Adipocyte (in vitro differentiated cells): ENCODE data around the gene CCDC51.

Experiments used
- DNase-seq: peaks from one replicate; pipeline ENCODE4 v3.0.0-alpha.2; 2015; ENCODE audit warnings: low read depth
- H3K27me3 ChIP-seq: replicated peaks from 2 replicates; pipeline ENCODE4 v1.7.0; 2013; ENCODE audit warnings: mild to moderate bottlenecking, low read length, moderate library complexity; ENCODE audit not compliant: control insufficient read depth, insufficient read depth
- H3K36me3 ChIP-seq: 2 replicates; pipeline ENCODE4 v1.7.0; 2013; ENCODE audit warnings: low read length, mild to moderate bottlenecking, moderate library complexity; ENCODE audit not compliant: control insufficient read depth, insufficient read depth, severe bottlenecking
- H3K4me1 ChIP-seq: 2 replicates; pipeline ENCODE4 v1.7.0; 2013; ENCODE audit warnings: mild to moderate bottlenecking, low read length, moderate library complexity; ENCODE audit not compliant: control insufficient read depth, insufficient read depth
- H3K4me3 ChIP-seq: 2 replicates; pipeline ENCODE4 v1.7.0; 2013; ENCODE audit warnings: mild to moderate bottlenecking, low read length, moderate library complexity
- H3K9ac ChIP-seq: 2 replicates; pipeline ENCODE4 v1.7.0; 2013; ENCODE audit warnings: mild to moderate bottlenecking, low read length, moderate library complexity
- H3K9me3 ChIP-seq: 2 replicates; pipeline ENCODE4 v1.7.0; 2013; ENCODE audit warnings: mild to moderate bottlenecking, low read length, moderate library complexity; ENCODE audit not compliant: control insufficient read depth

CCDC51 gene

DNA sequence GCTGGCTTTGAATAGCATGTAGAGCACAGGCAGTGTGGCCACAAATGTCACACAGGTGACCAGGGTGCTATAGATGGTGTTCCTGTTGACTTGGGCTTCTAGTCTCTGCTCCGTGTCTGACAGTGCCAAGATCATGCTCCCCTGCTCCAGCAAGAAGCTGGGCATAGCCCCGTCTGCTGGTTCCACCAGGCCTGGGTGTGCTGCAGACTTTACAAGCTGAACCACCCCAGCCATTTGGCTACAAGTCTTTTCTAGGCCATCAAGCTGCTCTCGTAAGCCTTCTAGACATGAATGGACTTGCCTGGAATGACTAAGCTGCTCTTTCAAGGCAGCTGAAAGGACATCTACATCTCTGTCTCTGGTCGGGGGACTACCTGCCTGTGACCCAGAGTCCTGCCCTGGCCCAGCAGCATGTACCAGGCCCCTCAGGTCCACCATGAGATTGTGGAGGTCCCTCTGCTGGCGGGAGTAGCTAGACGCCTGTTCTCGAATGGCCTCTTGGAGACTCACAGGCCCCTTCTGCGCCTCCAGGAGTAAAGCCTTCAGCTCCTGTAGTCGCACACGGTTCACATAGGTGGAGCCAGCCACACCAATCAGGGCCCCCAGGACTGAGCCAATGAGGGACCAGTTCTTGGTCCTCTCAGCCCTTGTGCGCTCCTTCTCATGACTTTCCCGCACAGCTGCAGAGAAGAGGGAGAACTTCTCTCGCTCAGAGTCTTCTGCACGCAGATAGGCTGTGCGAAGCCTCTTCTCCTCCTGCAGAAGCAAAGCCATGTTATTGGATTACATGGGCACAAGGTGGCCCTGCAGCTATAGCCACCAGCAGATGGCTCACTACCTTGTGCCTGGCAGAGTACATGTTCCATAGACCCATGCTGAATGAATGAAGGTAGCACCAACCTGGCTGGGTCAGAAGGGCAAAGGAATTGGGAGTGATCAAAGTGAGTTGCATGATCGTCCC lies 7.2 kb downstream of the CCDC51 start:
- DNase-seq = no peak
- peaks cover 7% of the 10 kb centered on the region for H3K36me3 ChIP-seq
- H3K4me3 ChIP-seq = peak overlapping the region; percentile 71
- peaks cover 53% of the 10 kb centered on the region for H3K4me1 ChIP-seq
- peak overlapping the region; percentile 77 for H3K9ac ChIP-seq
- H3K9me3 ChIP-seq = no peaks in the 10 kb centered on the region
- no peaks in the 10 kb centered on the region for H3K27me3 ChIP-seq

DNA sequence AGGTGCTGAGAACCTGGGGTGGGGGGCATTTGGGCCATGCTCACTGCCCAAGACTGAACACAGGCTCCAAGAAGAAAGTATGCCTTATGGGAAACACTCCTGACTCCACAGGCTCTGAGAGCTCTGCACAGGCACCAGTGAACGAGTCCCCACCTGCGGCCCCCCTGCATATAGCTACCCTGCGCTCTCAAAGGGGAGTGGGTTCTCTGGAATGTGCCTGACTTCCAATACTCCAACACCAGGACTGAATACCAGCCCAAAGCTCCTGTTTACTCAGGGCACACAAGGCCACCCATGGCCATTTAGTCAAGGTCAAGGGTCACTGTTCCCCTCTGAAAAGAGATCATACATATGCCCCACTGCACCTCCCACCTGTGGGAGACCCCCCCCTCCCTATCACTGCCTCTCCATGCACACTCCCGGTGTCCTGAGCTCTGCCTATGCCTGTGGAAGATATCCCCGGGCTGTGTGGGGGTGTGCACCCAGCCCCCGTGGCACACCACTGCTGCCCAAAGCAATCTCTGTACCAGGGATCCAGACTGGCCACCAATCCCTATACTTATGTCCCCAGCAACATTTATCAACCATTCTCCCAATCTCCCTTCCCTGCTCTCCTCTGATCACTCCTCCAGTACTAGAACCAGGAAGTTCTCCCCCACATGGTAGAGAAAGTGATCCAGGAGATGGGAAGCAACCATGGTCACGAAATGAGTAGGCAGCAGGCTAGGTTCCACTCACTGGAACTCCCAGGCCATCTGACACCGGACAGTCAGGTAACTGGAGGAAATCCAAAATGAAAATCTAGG lies 8.5 kb downstream of the CCDC51 start:
- DNase-seq = no peak
- Histone ChIP-seq H3K27me3 (no peaks in the 10 kb centered on the region), H3K9me3 (no peaks in the 10 kb centered on the region), H3K4me1 (peaks cover 63% of the 10 kb centered on the region), H3K36me3 (peaks cover 7% of the 10 kb centered on the region), H3K9ac (no peak overlapping the region), H3K4me3 (no peak overlapping the region)

DNA sequence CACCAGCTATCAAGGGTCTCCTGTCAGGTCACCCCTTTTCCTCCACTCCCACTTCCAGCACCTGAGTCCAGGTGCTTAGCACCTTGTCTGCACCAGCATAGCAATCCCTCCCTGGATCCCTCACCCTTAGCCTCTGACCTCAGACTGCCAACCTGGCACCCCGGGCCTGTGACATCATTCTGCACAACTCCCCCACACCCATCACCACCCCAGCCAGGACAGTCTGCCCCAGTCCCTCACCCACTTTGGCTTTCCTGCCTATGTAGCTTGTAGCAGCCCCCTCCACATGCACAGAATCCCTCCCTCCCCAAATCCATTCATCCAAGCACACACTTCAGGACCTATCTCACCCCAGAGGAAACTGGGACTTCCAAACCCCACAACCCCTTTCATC lies 9.2 kb downstream of the CCDC51 start:
- Histone ChIP-seq H3K9ac (no peak overlapping the region), H3K36me3 (peaks cover 7% of the 10 kb centered on the region), H3K9me3 (no peaks in the 10 kb centered on the region), H3K4me1 (peaks cover 68% of the 10 kb centered on the region), H3K4me3 (no peak overlapping the region), H3K27me3 (no peaks in the 10 kb centered on the region)
- no peak for DNase-seq

DNA sequence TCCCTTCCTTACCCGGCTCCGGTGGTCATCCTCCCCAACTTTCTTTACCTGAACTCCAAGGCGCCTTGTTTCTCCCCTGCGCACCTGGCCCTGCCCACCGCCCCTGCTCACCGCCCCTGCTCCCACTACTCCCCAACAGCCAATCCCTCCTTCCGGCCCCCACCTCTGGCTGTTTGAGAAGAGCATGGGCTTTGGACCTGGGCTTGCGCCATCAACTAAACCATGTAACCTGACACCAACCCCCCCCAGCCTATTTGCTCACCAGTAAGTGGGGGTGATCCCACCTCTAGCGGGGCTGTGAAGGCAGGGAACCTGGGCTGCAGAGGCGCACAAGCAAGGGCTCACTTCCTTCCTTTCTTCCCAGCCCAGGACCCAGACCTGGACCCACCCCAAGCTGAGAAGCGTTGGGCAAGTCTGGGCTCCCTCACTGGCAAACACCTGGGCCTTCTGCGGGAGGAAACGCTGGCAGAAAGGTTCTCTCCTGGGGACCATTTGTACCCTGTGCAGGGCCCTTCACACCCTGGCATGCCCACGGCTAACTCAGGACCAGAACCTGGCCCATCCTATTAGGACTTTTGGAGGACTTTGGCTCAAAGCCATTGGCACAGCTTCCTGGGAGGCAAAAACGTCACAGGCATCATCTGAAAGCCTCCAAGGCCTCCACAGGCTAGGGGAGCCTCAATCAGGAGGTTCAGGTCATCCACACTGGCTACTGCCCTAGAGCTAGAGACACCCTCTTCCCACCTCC lies 9.8 kb downstream of the CCDC51 start, which contains the start of gene PLXNB1:
TSS of gene PLXNB1 (minus strand) at position 127 of the 748 bp plus-strand sequence. CDS start 5,475 bp downstream, outside the sequence.
- Histone ChIP-seq H3K9ac (peak within 1 kb of the TSS; percentile 84), H3K36me3 (peaks cover 7% of the 10 kb centered on the region), H3K27me3 (no peaks in the 10 kb centered on the region), H3K9me3 (no peaks in the 10 kb centered on the region), H3K4me3 (peak within 1 kb of the TSS; percentile 82), H3K4me1 (peaks cover 67% of the 10 kb centered on the region)
- DNase-seq = peak; percentile 70

DNA sequence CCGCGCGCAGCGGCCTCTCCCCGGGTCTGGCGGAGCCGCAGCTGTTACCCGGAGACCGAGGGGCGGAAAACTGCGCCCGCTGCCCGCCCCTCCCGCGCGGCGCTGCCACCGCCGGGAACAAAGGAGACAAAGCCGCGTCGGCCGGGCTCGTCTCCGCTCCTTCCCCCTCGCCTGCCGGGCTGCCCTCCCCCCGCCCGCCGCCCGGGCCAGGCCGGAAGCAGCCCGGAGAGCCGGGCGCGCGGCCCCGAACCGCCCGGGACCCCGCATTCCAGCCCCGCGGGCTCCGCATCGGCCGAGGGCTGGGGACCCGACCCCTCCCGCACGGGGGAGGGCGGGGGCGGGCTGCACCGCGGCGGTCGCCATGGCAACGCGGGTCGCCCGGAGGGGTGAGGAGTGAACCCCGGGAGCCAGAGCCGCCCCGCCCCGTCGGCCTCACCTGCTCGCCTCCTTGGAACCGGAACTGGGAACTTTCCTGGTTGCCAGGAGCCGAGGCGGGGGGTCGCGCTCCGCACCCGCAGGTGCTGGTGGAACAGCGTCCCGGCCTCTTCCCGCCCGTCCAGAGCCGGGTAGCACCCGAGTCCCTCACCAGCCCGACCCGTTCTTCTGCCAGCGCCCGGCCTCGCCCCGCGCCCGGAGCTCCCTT lies 10.5 kb downstream of the CCDC51 start:
- Histone ChIP-seq H3K9ac (peak overlapping the region; percentile 84), H3K9me3 (no peaks in the 10 kb centered on the region), H3K4me1 (peaks cover 60% of the 10 kb centered on the region), H3K36me3 (peaks cover 7% of the 10 kb centered on the region), H3K27me3 (no peaks in the 10 kb centered on the region), H3K4me3 (peak overlapping the region; percentile 82)
- DNase-seq = peak; percentile 72

DNA sequence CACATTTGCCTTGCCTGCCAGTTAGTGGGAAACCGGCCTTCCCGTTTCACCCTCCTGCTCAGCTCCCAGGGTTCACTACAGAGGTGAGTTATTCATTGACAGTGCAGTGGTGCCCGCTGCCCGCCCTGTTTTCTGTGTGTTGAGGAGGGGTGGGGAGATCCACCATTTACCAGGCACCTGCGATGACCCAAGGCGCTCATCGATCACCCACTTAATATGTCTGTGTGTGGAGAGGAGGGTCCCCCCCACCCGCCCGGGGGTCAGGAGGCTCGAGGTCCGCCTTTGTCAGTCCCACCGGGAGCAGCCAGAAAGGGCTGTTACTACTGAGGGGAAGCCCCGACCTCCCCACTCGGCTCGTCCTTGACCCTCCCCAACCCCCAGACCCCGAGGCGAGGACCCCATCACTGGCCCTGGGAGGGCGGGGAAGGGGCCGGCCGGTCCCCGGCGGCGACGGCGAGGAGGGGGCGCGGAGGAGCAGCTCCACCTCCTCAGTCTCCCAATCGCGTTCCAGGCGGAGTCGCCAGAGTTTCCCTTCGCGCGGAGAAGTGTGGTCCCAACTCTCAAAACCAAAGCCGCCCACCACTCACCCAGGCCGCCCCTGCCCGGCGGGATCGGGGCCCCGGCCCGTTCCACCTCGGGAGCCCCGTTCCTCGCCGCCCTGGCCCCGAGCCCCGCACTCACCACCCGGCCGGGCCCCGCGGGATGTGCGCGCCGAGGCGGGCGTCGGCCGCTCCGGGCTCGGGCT lies 11.2 kb downstream of the CCDC51 start:
- H3K9me3 ChIP-seq = no peaks in the 10 kb centered on the region
- DNase-seq = peak; percentile 73

DNA sequence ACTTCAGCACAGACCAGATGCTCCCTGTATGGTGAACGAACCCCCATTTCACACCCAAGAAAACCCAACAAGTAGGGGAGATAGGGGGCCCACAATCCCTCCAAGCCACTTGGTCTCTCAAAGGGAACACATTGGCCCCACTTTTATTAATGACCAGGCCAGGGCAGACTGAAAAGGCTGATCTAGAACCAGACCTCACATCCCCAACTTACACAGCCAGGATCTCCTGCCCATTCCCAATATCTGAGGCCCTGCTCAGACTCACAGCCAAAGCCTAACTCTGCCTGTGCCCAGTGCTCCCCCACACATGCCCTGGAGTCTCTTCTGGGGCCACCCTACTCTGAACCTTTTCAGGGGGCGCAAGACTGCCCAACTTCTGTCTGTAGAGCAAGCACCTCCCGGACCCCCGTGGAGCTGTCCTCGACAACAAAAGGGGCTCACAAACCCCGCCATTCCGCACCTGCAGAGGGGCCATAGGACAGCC lies 11.8 kb downstream of the CCDC51 start:
- no peak for DNase-seq
- Histone ChIP-seq H3K4me1 (peaks cover 47% of the 10 kb centered on the region), H3K9me3 (no peaks in the 10 kb centered on the region), H3K36me3 (peaks cover 7% of the 10 kb centered on the region), H3K4me3 (peak overlapping the region; percentile 82), H3K9ac (peak overlapping the region; percentile 80), H3K27me3 (no peaks in the 10 kb centered on the region)

More for the DNA sequence above, 11.2 kb downstream of the CCDC51 start:
- Histone ChIP-seq H3K4me1 (peaks cover 53% of the 10 kb centered on the region), H3K4me3 (peak overlapping the region; percentile 82), H3K9ac (peak overlapping the region; percentile 84), H3K27me3 (no peaks in the 10 kb centered on the region), H3K36me3 (peaks cover 7% of the 10 kb centered on the region)

DNA sequence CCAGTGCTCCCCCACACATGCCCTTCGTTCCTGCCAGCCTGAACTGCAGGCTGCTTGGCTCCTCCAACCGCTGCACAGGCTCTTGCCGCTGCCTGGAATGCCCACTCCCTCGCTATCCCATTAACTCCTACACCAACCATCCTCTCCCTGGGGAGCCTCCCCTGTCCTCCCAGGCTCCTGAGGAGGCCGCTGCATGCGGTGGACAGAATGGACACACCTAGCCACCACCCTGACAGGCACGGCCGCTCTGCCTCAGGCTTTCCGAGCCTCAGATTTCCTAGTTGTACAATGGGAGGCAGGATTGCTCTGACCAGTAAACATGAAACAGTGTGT lies 12.3 kb downstream of the CCDC51 start:
- Histone ChIP-seq H3K27me3 (no peaks in the 10 kb centered on the region), H3K4me1 (peaks cover 42% of the 10 kb centered on the region), H3K9ac (peak overlapping the region; percentile 80), H3K36me3 (peaks cover 4% of the 10 kb centered on the region), H3K9me3 (no peaks in the 10 kb centered on the region), H3K4me3 (peak overlapping the region; percentile 82)
- peak; percentile 16 for DNase-seq

DNA sequence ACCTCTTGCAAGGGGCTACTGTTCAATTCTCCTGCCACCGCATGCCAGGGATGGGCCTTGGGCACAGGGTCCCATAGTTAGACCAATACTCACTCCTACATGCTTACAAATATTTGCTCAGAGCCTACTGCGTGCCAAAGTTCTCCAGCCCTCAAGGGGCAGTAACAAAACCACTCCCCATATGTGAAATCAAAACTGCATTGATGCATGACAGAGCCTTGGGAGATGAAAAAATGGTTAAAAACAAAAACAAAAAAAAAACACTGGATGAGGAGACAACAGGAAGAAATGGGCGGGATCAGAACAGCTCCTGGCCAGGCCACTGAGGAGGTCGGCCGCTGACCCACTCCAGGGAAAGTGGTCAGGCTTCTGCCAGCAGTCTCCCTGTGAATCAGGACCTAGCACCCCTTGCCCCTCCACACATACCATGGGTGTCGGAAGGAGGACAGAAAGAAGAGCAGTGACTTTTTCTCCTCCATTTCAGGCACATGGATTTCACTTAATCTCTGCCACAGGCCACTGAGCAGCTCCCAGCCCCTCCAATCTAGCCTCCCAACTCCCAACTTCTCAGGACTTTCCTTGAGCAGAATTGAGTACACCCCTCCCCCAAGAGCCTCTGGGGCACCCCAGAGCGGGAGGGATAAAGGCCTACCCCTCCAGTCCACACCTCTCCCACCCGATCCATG lies 12.8 kb downstream of the CCDC51 start:
- no peaks in the 10 kb centered on the region for H3K27me3 ChIP-seq
- peaks cover 38% of the 10 kb centered on the region for H3K4me1 ChIP-seq
- no peaks in the 10 kb centered on the region for H3K36me3 ChIP-seq
- peak; percentile 61 for DNase-seq
- peak overlapping the region; percentile 82 for H3K4me3 ChIP-seq
- peak overlapping the region; percentile 80 for H3K9ac ChIP-seq
- no peaks in the 10 kb centered on the region for H3K9me3 ChIP-seq
